IPS-18c (cell line): ENCODE results near the gene NEURL1.
"Not testable (repeated sequence)": the region's sequence is repeated elsewhere in the genome, so short reads cannot be mapped to it uniquely, and the experiment has no call there.

Experiments used
- H3K4me3 ChIP-seq: 2 replicates; pipeline ENCODE4 v1.7.0; 2013; ENCODE audit warnings: low read depth, mild to moderate bottlenecking, low read length, moderate library complexity; ENCODE audit not compliant: insufficient read depth
- H3K9me3 ChIP-seq: one replicate; pipeline ENCODE4 v1.6.1; 2013; ENCODE audit warnings: mild to moderate bottlenecking, low read length, moderate library complexity; ENCODE audit not compliant: control insufficient read depth, insufficient read depth

Gene NEURL1

GRCh38 chr10:103599211-103599610, 105.7 kb downstream of the NEURL1 start:
- Histone ChIP-seq H3K4me3 (no peak overlapping the region), H3K9me3 (no peaks in the 10 kb centered on the region)

DNA sequence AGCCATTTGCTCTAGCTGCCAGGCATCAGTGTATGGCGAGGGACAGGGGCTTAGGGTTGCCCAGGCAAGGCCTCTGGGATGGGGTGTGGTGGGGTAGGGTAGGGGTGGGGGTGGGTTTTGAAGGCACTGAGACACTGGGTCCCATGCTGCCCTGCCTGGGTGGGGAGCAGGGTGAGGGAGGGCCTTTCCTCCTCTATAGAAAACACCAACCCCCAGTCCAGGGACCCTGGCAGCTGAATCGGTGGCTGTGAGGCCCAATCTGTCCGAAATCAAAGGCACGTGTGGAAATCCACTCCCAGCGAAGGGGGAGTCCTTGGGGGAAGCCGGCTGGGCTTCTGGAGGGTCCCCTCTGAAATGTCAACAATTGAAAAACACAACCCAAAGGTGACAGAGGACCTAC, 106.4 kb downstream of the NEURL1 start:
- Histone ChIP-seq H3K9me3 (no peaks in the 10 kb centered on the region), H3K4me3 (no peak overlapping the region)

DNA sequence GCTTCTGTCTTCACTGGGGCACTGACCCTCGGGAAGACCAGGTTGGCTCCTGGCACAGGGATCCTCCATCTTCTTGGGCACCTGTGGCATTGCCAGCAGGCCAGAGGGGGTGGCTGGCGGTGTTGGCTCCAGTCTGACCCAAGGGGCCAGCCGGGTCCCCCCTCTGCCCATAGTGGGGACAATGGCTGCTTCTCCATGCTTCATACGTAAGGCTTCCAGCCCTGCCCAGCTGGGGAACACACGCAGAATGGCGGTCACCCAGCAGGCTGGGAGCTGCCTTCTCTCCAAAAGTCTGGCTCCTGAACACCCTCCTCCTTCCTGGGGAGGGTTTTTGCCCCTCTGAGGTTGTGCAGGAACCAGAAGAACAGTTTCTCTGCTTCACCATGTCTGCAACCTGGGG, 106.8 kb downstream of the NEURL1 start:
- H3K4me3 ChIP-seq: no peak overlapping the region
- no peaks in the 10 kb centered on the region for H3K9me3 ChIP-seq

DNA sequence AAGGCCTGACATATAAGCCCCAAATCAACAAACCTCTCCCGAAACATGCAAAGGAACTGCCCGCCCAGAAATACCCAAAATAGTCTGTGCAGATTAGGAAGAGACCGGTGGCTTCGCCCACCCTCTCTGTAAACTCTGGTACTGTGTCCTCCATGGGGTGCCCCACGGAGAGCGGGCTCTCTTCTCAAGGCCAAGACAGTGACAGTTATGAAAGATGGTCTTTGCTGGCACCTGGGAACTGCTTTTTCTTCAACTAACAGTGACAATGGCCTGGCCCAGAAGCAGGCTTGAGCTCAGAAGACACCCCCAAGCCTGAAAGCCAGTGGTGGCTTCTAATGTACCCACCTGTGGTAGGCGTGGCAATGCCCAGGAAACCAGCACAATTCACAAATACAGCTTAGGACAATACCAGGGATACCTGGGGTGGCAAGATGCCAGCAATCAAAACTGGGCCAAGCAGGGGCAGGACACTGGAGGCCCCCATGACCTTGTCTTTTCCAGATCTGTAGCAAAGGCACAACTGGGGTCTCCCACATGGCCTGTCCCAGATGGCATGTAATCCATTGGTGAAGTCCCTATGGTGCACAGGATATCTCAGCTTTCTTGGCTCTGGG, 107.6 kb downstream of the NEURL1 start:
- H3K4me3 ChIP-seq: no peak overlapping the region
- no peaks in the 10 kb centered on the region for H3K9me3 ChIP-seq

DNA sequence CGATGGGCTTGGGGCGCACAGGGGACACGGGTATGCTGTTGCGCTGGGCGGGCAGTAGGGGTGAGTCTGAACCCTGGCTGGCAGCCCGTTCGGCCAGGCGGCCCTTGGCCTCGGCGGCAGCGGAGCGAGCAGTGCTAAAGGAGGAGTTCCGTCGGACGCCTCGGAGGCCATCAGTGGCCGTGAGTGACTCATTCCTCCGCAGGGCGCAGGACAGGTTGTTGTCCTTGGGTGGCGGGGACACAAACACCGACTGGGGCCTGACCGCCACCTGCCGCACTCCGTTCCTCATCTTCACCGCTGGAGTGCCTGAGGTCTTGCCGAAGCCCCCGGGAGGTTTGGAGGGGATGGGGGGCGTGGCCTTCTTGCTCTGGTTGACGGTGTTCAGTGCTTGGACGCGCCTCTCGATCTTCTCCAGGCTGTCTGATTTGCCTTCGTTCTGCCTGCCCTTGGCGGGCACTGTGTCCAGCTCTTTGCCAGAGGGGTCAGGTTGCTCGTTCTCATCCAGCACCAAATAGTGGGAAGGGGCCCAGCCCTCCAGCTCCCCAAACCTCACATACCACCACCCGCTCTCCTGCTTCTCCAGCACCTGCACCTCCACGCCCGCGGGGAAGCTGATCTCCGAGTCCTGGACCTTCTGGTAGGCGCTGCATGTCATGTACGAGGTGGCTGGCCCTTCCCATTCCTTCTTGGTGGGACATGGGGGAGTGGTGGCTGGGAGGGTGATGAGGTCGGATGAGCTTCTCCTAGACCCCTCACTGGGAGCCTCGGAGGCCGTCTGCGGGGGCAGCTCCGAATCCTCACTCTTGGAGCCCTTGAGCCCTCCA, 108.7 kb downstream of the NEURL1 start:
- H3K4me3 ChIP-seq: no peak overlapping the region
- no peaks in the 10 kb centered on the region for H3K9me3 ChIP-seq

GRCh38 chr10:103602852-103603155, 109.3 kb downstream of the NEURL1 start:
- no peak overlapping the region for H3K4me3 ChIP-seq
- H3K9me3 ChIP-seq: no peaks in the 10 kb centered on the region

DNA sequence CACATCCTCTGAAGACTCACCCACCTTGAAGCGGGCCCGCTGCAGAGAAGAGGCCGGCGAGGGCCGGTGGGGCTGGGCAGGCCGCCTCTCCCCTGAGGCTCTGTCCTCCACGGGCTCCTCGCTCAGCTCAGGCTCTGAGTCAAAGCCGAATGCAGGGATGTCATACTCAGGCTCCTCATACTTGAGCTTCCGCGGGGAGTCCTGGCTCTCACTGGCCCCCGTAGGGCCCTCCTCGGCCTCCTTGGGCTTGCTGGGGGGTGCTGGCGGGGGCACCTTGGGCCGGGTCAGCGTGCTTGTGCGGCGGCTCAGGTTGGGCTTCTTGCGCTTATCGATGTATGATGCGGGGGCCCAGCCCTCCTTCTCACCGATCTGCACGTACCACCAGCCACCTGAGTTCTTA, 109.9 kb downstream of the NEURL1 start:
- no peak overlapping the region for H3K4me3 ChIP-seq

DNA sequence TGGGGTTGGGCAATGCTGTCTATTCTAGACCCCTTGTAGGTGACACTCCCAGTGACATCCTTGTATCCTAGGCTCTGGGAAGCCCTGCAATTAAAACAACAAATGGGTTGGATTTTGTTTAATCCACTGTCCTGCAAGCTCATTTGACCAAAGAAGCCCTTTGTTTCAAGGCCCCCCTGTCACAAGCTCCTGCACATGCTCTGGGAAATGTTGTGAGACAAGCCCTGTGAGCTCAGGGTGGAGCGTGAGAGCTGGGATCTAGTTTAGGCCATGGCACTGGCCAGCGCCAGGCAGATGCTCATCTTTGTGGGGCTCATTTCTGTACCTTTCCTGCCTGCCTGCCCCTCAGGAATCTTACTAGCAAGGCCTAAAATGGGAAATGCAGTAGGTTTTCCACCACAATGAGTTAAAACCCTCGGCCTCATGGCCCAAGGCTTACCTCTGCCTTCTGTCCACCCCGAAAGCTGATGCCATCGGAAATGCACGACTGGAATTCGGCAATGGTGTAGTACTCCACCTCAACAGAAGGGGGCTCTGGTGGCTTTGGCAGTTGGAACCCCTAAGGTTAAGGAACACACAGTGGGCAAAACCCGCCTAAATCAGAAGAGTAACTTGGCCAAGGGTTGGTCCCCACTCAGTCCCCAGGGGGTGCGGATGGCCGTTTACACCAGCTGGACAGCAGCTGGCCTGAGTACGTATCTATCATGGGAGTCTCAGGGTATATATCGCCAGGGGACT, 112.0 kb downstream of the NEURL1 start:
- H3K4me3 ChIP-seq: no peak overlapping the region
- no peaks in the 10 kb centered on the region for H3K9me3 ChIP-seq

More for the DNA sequence above, 109.9 kb downstream of the NEURL1 start:
- no peaks in the 10 kb centered on the region for H3K9me3 ChIP-seq

- H3K9me3 ChIP-seq, H3K4me3 ChIP-seq: not testable (repeated sequence)
These were observed 112.6 kb downstream of the NEURL1 start for GRCh38 chr10:103606097-103606438.

- H3K9me3 ChIP-seq, H3K4me3 ChIP-seq: not testable (repeated sequence)
These were observed 113.5 kb downstream of the NEURL1 start for GRCh38 chr10:103607051-103607450.

DNA sequence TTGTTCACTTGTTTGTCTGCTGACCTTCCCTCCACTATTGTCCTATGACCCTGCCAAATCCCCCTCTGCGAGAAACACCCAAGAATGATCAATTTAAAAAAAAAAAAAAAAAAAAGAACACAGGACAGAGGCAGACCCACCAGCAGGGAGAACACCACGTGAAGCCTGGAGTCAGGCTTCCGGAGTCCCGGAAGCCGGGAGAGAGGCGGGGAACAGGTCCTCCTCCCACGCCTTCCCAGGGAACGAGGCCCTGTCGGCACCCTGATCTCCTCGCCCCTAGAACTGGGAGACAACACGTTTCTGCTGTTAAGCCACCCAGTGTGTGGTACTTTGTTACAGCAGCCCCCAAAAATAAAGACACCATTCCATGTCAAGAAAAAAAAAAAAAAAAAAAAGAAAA, 114.6 kb downstream of the NEURL1 start:
- H3K9me3 ChIP-seq, H3K4me3 ChIP-seq: not testable (repeated sequence)

- Histone ChIP-seq H3K4me3 (no peak overlapping the region), H3K9me3 (no peaks in the 10 kb centered on the region)
These were observed 116.0 kb downstream of the NEURL1 start for GRCh38 chr10:103609231-103610082.

- Histone ChIP-seq H3K4me3 (no peak overlapping the region), H3K9me3 (no peaks in the 10 kb centered on the region)
These were observed 116.6 kb downstream of the NEURL1 start for GRCh38 chr10:103610083-103610472.

GRCh38 chr10:103610921-103611511, 117.5 kb downstream of the NEURL1 start:
- H3K9me3 ChIP-seq: no peaks in the 10 kb centered on the region
- H3K4me3 ChIP-seq: no peak overlapping the region

GRCh38 chr10:103612462-103613365, 119.2 kb downstream of the NEURL1 start:
- no peak overlapping the region for H3K4me3 ChIP-seq
- no peaks in the 10 kb centered on the region for H3K9me3 ChIP-seq

GRCh38 chr10:103613616-103614015, 120.1 kb downstream of the NEURL1 start:
- Histone ChIP-seq H3K9me3 (no peaks in the 10 kb centered on the region), H3K4me3 (no peak overlapping the region)
